Heart right ventricle (tissue), 16 donors: ENCODE results near the gene RUNX3. TPM values are rescaled to one million over a fixed set of nuclear protein-coding genes. Genes with fewer than 3 reads are reported as not detected.

Experiments
- ATAC-seq, 8 donors: fragments of 200-7000 bp; cut with Tn5 transposase; one replicate each; pipeline ENCODE4 v1.9.1; 2020; ENCODE audit warnings: mild to moderate bottlenecking in 8 of 8, moderate library complexity in 8 of 8, moderate number of reproducible peaks in 1 of 8
- DNase-seq, 2 donors: peaks; one replicate each; pipeline ENCODE4 v3.0.0-alpha.2; 2020
- H3K27ac ChIP-seq, 10 donors: fragments of 200-600 bp; sonication (generic) in 2 of 10; one replicate each; pipeline versions ENCODE4 v1.5.0 to v1.8.0; 2020 to 2022; ENCODE audit warnings: mild to moderate bottlenecking in 3 of 10
- H3K27me3 ChIP-seq, 7 donors: fragments of 200-600 bp; one replicate each; pipeline ENCODE4 v1.8.0; 2021 to 2022; ENCODE audit warnings: mild to moderate bottlenecking in 2 of 7
- H3K36me3 ChIP-seq, 9 donors: fragments of 200-600 bp; sonication (generic) in 1 of 9; one replicate each; pipeline versions ENCODE4 v1.5.0 to v1.8.0; 2020 to 2022; ENCODE audit warnings: mild to moderate bottlenecking in 2 of 9
- H3K4me1 ChIP-seq, 9 donors: fragments of 200-600 bp; sonication (generic) in 1 of 9; one replicate each; pipeline versions ENCODE4 v1.5.0 to v1.8.0; 2020 to 2022; ENCODE audit warnings: mild to moderate bottlenecking in 4 of 9
- H3K4me3 ChIP-seq, 10 donors: fragments of 200-600 bp; sonication (generic) in 2 of 10; one replicate each; pipeline versions ENCODE4 v1.5.0 to v1.8.0; 2020 to 2022; ENCODE audit warnings: mild to moderate bottlenecking in 7 of 10, moderate library complexity in 2 of 10
- H3K9me3 ChIP-seq, 11 donors: fragments of 200-600 bp in 10 of 11; sonication (generic) in 2 of 11; one replicate each; pipeline versions ENCODE4 v1.5.0 to v1.8.0; 2013 to 2022; ENCODE audit warnings: mild to moderate bottlenecking in 2 of 11, control low read depth in 1 of 11, moderate library complexity in 1 of 11
- CTCF ChIP-seq, 9 donors: fragments of 200-600 bp; sonication (generic) in 2 of 9; IDR thresholded peaks; one replicate each; pipeline versions ENCODE4 v1.5.0 to v1.8.0; 2021 to 2022; ENCODE audit warnings: antibody characterized with exemption in 9 of 9, mild to moderate bottlenecking in 5 of 9, moderate library complexity in 1 of 9
- WGBS, 2 donors: extraction: QIAGEN DNeasy Blood & Tissue Kit; methylation state at CpG; one replicate each; pipeline ENCODE4 v1.1.7; 2013; ENCODE audit warnings: inconsistent platforms in 1 of 2; 5-methylcytosine and 5-hydroxymethylcytosine counted together
- intact Hi-C, 10 donors: fragments of 100-400 bp; cut with DNase I; formaldehyde crosslinking; loops; one replicate each; pipeline versions ENCODE4 v1.11.1 to v1.14.2; 2022
- polyA plus RNA-seq, 2 donors: library from polyadenylated mRNA; stranded (reverse); fragments of 200-250 nt; gene quantifications; one replicate each; pipeline ENCODE4 v1.2.3, GENCODE V29; 2013
- total RNA-seq, 10 donors: library from RNA; stranded (reverse); fragmentation: NEBNext Ultra II Directional in 3 of 10; extraction: Animal tissue kit (Norgen Biotek cat#: 25700) in 3 of 10; gene quantifications; one replicate each; pipeline versions ENCODE4 v1.2.1 to v1.2.4, GENCODE V29; 2021 to 2023
- donor health status: Arrhythmogenic right ventricular cardiomyopathy.
- donor health status: ischemic (EF 13 %, LVEDD 7.1; RV severe dilation, severe dysfunction).
- donor health status: healthy with polysubstance abuse.
- donor health status: DM: no; HTN: yes; CAD: no.
- donor health status: DM: no; HTN: no; CAD: no.
- donor health status: ischemic (EF 25% LVEDD 6.9; RV normal size, moderate dysfunction).
- donor health status: ischemic (EF 25% LVEDD 5.7; RV mildly dilated, moderate dysfunction).
- donor health status: healthy.
- donor health status: DM: yes; HTN: yes; CAD: no.
- donor health status: Ischemic cardiomyopathy.
- donor health status: ischemic (EF 35%, LVEDD 5.7; RV mildly dilated, moderate dysfunction).
- donor health status: nonischemic (EF 11% LVEDD 7.7; RV severe dilation, severe dysfunction).
- donor health status: DM: yes; HTN: yes; CAD: no.
- donor health status: PGD.
- donor health status: ischemic (EF 29% LVEDD 5.4; RV normal size, mild dysfunction).
- donor health status: nonischemic (EF 23%, LVEDD 6.1; RV moderate dilation, normal function).

Gene RUNX3
- total and polyA plus RNA-seq, 12 donors, result 0.07 to 5.9 (median 0.38) TPM

DNA sequence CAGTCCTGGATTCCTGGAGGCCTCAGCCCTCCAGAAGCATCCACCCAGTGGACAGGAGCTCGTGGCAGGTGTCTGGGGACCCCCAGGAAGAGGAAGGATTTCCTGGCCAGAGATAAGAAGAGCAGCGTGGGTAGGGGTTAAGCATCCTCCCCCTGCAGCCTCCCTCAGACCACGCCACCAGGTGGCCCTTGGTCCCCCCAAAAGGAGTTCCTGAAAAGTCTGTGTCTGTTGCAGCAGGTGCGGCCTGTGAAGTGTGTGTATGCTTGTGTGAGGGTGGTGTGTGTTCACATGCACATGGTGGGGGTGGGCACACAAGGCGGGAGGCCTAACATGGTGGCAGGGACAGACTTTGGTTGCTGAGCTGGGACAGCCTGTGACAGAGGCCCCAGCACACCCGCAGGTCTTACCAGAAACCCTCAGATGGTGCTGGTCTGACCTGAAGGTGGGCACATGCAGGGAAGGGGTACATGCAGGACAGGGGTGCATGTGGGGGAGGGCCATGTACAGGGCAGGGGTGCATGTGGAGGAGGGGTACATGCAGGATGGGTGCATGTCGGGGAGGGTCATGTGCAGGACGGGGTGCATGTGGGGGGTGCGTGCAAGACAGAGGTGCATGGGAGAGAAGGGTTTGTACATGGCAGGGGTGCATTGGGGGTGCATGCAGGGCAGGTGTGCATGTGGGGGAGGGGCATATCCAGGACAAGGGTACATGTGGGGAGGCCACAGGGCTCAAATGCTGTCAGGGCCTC, 18.2 kb upstream of the RUNX3 start:
- DNase-seq (no peak), ATAC-seq (no peak)
- intact Hi-C loops, result no loop called here
- WGBS, 2 donors, result 81 to 83% methylated on average over 9 of the region's 9 CpGs
- no peaks in the 10 kb centered on the region for H3K36me3 ChIP-seq
- no peak overlapping the region for H3K4me3 ChIP-seq
- no peaks in the 10 kb centered on the region for H3K9me3 ChIP-seq
- no peak for TF ChIP-seq CTCF (IDR thresholded peaks at IDR 0.05)
- H3K4me1 ChIP-seq, result no peaks in the 10 kb centered on the region
- H3K27me3 ChIP-seq, result peaks cover 0 to 4% (median 2%) of the 10 kb centered on the region in 7 donors
- H3K27ac ChIP-seq, result no peak overlapping the region

DNA sequence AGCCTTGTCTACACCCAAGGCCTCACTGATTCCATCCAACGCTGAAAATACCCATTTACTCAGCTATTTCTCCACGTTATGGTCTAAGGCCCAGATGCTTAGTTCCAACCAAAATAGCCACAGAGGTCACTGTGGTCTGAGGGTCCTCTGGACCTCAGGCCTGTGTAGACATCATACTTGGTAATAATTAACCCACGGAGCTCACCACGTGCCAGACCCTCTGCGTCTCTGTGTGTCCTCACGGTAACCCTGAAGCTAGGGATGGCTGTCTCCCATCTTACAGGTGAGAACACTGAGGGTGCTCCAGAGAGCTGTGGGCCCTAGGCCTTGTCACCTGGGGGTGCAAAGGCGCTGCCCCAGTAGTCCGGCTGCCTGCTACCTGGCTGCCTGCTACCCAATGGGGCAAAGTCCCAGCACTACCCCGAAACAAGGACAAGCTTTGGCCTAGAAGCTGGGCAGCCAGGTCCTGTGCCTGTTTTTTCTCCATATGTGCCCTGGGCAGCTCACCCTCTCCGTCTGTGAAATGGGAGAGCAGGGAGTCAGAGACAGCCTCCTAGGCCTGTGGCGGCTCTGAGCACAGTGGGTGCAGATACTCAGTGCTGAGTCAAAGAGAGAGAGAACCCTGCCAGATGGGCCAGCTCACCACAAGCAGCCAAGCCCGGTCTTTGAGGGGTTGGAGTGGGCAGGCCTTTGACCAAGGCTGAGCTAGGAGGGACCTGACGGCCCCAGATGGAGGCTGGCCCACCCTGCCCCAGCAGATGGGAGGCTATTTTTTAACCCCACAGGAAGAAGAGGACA, 17.0 kb upstream of the RUNX3 start:
- intact Hi-C loops, result no loop called here
- 86 to 87% methylated on average over 13 of the region's 13 CpGs for WGBS, 2 donors
- no peak for DNase-seq
- Histone ChIP-seq H3K36me3 (no peaks in the 10 kb centered on the region), H3K27ac (no peak overlapping the region), H3K4me1 (no peaks in the 10 kb centered on the region), H3K27me3 (peaks cover 0 to 10% (median 6%) of the 10 kb centered on the region in 7 donors), H3K4me3 (no peak overlapping the region), H3K9me3 (no peaks in the 10 kb centered on the region)
- no peak for ATAC-seq
- TF ChIP-seq CTCF (IDR thresholded peaks at IDR 0.05), result no peak

DNA sequence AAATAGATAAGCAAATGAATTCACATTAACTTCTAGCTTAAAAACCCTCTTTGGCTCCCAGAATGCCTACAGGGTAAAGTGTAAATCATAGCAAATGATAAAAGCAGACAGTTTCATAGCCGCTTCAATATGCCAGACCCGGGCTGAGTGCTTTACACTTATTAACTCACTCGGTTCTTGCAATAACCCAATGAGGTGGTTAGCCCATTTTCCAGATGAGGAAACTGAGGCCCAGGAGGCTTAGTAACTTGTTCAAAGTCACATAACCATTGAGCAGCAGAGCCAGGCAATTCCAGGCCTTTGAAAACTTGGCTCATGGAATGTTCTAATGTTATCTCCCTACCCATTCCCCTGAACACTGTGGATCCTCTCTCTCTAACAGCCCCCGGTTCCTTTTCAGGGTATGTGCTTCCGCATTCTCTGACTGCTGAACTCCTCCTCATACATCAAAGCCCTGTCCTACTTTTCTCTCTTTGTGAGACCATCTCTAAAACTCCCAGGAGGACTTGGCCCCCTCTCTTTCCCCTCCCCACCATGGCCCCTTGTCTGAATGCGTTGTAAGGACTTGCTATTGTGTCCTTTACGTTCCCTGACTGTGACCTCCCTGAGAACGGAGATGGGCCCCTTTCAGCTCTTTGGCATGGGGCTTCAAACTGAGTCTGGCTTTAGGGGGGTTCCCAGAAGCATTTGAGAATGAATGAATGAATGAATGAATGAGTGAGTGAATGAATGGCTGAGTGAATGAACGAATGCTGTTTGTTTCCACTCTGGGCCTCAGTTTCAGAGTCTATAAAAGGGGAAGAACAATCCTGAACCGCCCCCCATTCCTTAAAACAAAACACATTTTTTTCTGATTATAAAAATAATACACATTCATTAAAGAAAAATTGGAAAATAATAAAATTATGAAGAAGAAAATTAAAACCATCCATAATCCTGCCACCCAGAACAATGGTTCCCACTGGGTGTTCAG, 15.6 kb upstream of the RUNX3 start:
- Histone ChIP-seq H3K27me3 (peaks cover 0 to 10% (median 7%) of the 10 kb centered on the region in 7 donors), H3K27ac (no peak overlapping the region), H3K9me3 (no peaks in the 10 kb centered on the region), H3K36me3 (no peaks in the 10 kb centered on the region), H3K4me1 (no peaks in the 10 kb centered on the region), H3K4me3 (no peak overlapping the region)
- no peak for ATAC-seq
- DNase-seq, result no peak
- intact Hi-C loops, result no loop called here
- 85 to 86% methylated on average over 10 of the region's 10 CpGs for WGBS, 2 donors
- TF ChIP-seq CTCF (IDR thresholded peaks at IDR 0.05), result no peak

GRCh38 chr1:24944318-24944717, 14.2 kb upstream of the RUNX3 start:
- DNase-seq (no peak), ATAC-seq (no peak)
- Histone ChIP-seq H3K27me3 (peaks cover 0 to 15% (median 6%) of the 10 kb centered on the region in 7 donors), H3K4me3 (no peak overlapping the region), H3K4me1 (no peaks in the 10 kb centered on the region), H3K27ac (no peak overlapping the region), H3K9me3 (no peaks in the 10 kb centered on the region), H3K36me3 (no peaks in the 10 kb centered on the region)
- 86 to 89% methylated on average over 3 of the region's 3 CpGs for WGBS, 2 donors
- intact Hi-C loops, result no loop called here
- TF ChIP-seq CTCF (IDR thresholded peaks at IDR 0.05), result no peak
